SIG-M5 (cell line): ENCODE data around the gene OR4B1.

ENCODE experiments used
- DNase-seq: peaks from one replicate; lab custom pipeline; 2025; lab: John Stamatoyannopoulos, UW

OR4B1 gene

DNA sequence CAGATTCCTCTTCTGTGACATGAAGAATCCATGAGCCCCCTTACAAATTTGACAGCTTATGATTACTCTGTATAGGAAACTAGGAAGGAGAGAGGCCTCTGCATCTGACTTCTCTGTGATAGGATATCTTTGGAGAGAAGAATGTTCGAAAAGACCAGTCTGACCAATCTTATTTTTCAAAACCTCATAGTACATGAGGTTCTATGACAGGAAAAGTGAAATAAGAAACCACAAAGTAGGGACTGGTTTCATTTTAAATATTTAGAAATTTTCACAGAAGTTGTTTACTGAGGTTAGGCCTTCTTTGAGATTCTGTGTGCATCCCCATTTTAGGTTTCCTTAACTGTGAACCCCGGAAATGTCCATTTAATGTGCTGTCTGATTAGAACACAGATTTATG lies 45.0 kb downstream of the OR4B1 start:
- no peak for DNase-seq

DNA sequence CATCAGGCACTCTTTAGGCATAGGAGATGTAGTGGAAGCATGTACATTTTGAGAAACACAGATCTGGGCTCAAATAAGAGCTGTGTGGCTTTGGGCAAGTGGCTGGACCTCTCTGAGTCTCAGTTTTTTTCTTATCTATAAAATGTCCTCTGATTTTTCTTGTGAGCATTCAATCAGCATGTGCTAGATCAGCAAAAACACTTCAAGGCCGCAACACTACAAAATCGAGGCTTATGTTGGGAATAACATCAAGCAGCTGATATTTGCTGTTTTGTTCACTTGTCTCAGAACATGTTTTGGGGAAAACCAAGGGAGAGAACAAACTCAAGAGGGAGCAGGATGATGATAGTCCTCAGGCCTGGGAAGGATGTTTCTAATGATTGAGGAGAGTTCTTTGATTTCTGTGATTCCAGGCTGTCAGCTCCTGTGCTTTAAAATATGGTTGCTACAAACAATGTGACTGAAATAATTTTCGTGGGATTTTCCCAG lies 46.9 kb downstream of the OR4B1 start, which contains the start of gene OR4X1:
Gene OR4X1, plus strand, starts transcription at position 439 of the 489 bp plus-strand sequence. Its CDS starts 0 bp downstream, at position 439.
- no peak for DNase-seq
